PFSK-1 (cell line): ENCODE measurements around the gene FEV.

Source experiments
- POLR2AphosphoS5 ChIP-seq: IDR thresholded peaks from 2 replicates; pipeline ENCODE4 v1.6.1; 2012; ENCODE audit warnings: low read depth, mild to moderate bottlenecking, control low read depth, low read length, moderate library complexity
- REST ChIP-seq, 2 experiments: IDR thresholded peaks; 2 replicates each; pipeline versions ENCODE4 v1.6.1 to v1.8.0; 2011 to 2012; ENCODE audit warnings: low read depth in 2 of 2, low read length in 2 of 2, control low read depth in 1 of 2, inconsistent platforms in 1 of 2, mild to moderate bottlenecking in 1 of 2, moderate library complexity in 1 of 2; ENCODE audit not compliant: insufficient read depth in 1 of 2
- SIN3A ChIP-seq: IDR thresholded peaks from 2 replicates; pipeline ENCODE4 v1.6.1; 2012; ENCODE audit warnings: mild to moderate bottlenecking, low read length, moderate library complexity, borderline replicate concordance; ENCODE audit not compliant: insufficient read depth
- TAF1 ChIP-seq: IDR thresholded peaks from 2 replicates; pipeline ENCODE4 v1.6.1; 2012; ENCODE audit warnings: low read length, control low read depth, borderline replicate concordance; ENCODE audit not compliant: insufficient read depth

DNA sequence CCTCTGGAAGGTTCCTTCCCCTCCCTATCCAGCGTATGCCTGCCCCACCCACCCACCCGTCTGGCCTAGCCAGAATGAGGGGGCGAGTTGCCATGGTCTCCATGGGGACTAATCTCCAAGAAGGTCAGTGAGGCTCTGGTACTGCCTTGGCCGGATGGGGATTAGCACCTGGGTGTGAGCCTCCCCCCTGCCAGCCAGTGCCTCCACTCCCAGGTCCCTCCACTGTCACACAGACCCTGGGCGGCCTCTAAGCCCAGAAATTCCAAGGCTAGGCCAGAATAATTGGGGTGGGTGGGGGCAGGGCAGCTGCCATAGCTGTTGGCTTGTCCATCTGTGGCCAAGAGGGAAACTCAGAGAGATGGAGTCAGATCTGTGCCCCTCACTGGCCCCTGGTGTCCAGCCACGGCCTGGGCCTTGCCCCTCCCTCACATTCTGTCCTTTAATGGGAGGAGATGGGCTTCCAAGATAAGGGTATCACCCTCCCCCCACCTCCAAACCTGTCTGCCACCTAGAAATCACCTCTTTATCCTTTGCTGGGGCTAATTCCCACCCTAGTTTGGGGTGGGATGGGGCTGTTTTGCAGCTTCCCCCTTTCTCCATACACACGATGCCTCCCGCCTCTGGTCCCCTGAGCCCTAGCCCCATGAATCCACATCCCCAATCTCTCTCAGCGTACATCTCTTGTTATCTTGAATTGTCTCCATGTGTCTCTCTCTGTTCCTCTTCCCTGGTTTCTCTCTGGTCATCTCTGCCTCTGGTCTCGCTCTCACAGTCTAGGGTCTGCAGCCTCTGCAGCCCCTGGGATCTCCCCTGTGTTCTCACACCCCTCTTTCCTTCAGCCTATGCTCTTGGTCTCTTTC is 14.3 kb upstream of the FEV start:
- TF ChIP-seq POLR2AphosphoS5 (no peak), REST (IDR thresholded peaks at IDR 0.05; ENCODE audit: insufficient read depth in 1 of 2, low read depth in 2 of 2, low read length in 2 of 2) (no peak), SIN3A (no peak), TAF1 (no peak)
